Mucosa of rectum (tissue), 2 donors: ENCODE results near the gene ESF1.

Source experiments
- H3K27ac ChIP-seq, 2 donors: one replicate each; pipeline ENCODE4 v1.7.0; 2013; ENCODE audit warnings: inconsistent platforms in 2 of 2, low read depth in 2 of 2, low read length in 2 of 2
- H3K27me3 ChIP-seq, 2 donors: one replicate each; pipeline ENCODE4 v1.7.0; 2013; ENCODE audit warnings: low read length in 2 of 2; ENCODE audit not compliant: control insufficient read depth in 2 of 2, insufficient read depth in 2 of 2
- H3K36me3 ChIP-seq, 2 donors: one replicate each; pipeline ENCODE4 v1.7.0; 2013; ENCODE audit warnings: low read length in 2 of 2; ENCODE audit not compliant: control insufficient read depth in 2 of 2, insufficient read depth in 2 of 2
- H3K4me1 ChIP-seq, 2 donors: one replicate each; pipeline ENCODE4 v1.7.0; 2013; ENCODE audit warnings: low read length in 2 of 2, mild to moderate bottlenecking in 1 of 2; ENCODE audit not compliant: control insufficient read depth in 2 of 2, insufficient read depth in 2 of 2
- H3K4me3 ChIP-seq, 2 donors: one replicate each; pipeline ENCODE4 v1.7.0; 2013; ENCODE audit warnings: low read length in 2 of 2
- H3K9ac ChIP-seq, 2 donors: one replicate each; pipeline ENCODE4 v1.7.0; 2013; ENCODE audit warnings: low read length in 2 of 2, low read depth in 1 of 2, mild to moderate bottlenecking in 1 of 2
- H3K9me3 ChIP-seq, 2 donors: one replicate each; pipeline ENCODE4 v1.7.0; 2013; ENCODE audit warnings: low read length in 2 of 2; ENCODE audit not compliant: control insufficient read depth in 2 of 2
- donor health status: healthy.
- donor health status: Normal muscosa, but diverticular disease.

Gene ESF1

GRCh38 chr20:13784893-13785715 lies at the start of gene ESF1, which contains the start of gene NDUFAF5:
TSS of gene ESF1 (minus strand) at chr20:13784919. CDS start at chr20:13783140, 1,779 bp downstream.
TSS of gene NDUFAF5 (plus strand) at chr20:13785028. CDS start at chr20:13785069, 41 bp downstream.
- Histone ChIP-seq H3K9ac (peak within 1 kb of the TSS; percentile 87 to 97), H3K4me3 (peak within 1 kb of the TSS; percentile 85 to 98), H3K27ac (peak within 1 kb of the TSS; percentile 93 to 95), H3K9me3 (no peaks in the 10 kb centered on the region), H3K4me1 (peaks cover 11 to 13% of the 10 kb centered on the region in 2 donors), H3K36me3 (peaks cover 18 to 22% of the 10 kb centered on the region in 2 donors), H3K27me3 (no peaks in the 10 kb centered on the region)

- H3K4me1 ChIP-seq: no peaks in the 10 kb centered on the region
- H3K9me3 ChIP-seq: no peaks in the 10 kb centered on the region
- no peak overlapping the region for H3K4me3 ChIP-seq
- H3K27me3 ChIP-seq: no peaks in the 10 kb centered on the region
- no peak overlapping the region for H3K27ac ChIP-seq
- no peaks in the 10 kb centered on the region for H3K36me3 ChIP-seq
- H3K9ac ChIP-seq: no peak overlapping the region
These were observed 46.8 kb upstream of the ESF1 start for GRCh38 chr20:13831476-13831875.

- H3K4me1 ChIP-seq: no peaks in the 10 kb centered on the region
- H3K27me3 ChIP-seq: no peaks in the 10 kb centered on the region
- no peak overlapping the region for H3K9ac ChIP-seq
- H3K4me3 ChIP-seq: no peak overlapping the region
- H3K27ac ChIP-seq: no peak overlapping the region
- no peaks in the 10 kb centered on the region for H3K9me3 ChIP-seq
- no peaks in the 10 kb centered on the region for H3K36me3 ChIP-seq
These were observed 40.7 kb upstream of the ESF1 start for GRCh38 chr20:13825465-13825864.

- H3K27ac ChIP-seq: no peak overlapping the region
- no peak overlapping the region for H3K4me3 ChIP-seq
- no peaks in the 10 kb centered on the region for H3K4me1 ChIP-seq
- H3K36me3 ChIP-seq: no peaks in the 10 kb centered on the region
- no peak overlapping the region for H3K9ac ChIP-seq
- no peaks in the 10 kb centered on the region for H3K9me3 ChIP-seq
- no peaks in the 10 kb centered on the region for H3K27me3 ChIP-seq
These were observed 39.7 kb upstream of the ESF1 start for GRCh38 chr20:13824459-13824858.

GRCh38 chr20:13822459-13822858 lies 37.7 kb upstream of the ESF1 start:
- Histone ChIP-seq H3K4me3 (no peak overlapping the region), H3K36me3 (peaks cover 6 to 9% of the 10 kb centered on the region in 2 donors), H3K9ac (no peak overlapping the region), H3K27ac (no peak overlapping the region), H3K4me1 (no peaks in the 10 kb centered on the region), H3K27me3 (no peaks in the 10 kb centered on the region), H3K9me3 (no peaks in the 10 kb centered on the region)

GRCh38 chr20:13821876-13822275 lies 37.2 kb upstream of the ESF1 start:
- Histone ChIP-seq H3K27me3 (no peaks in the 10 kb centered on the region), H3K4me3 (no peak overlapping the region), H3K36me3 (peaks cover 9 to 15% of the 10 kb centered on the region in 2 donors), H3K9me3 (no peaks in the 10 kb centered on the region), H3K4me1 (no peaks in the 10 kb centered on the region), H3K27ac (no peak overlapping the region), H3K9ac (no peak overlapping the region)

- no peak overlapping the region for H3K9ac ChIP-seq
These were observed 35.3 kb upstream of the ESF1 start for GRCh38 chr20:13819885-13820645.

GRCh38 chr20:13817342-13817741 lies 32.6 kb upstream of the ESF1 start:
- Histone ChIP-seq H3K4me3 (no peak overlapping the region), H3K27me3 (no peaks in the 10 kb centered on the region), H3K4me1 (no peaks in the 10 kb centered on the region), H3K27ac (no peak overlapping the region), H3K9ac (no peak overlapping the region), H3K9me3 (no peaks in the 10 kb centered on the region), H3K36me3 (peaks cover 39 to 54% of the 10 kb centered on the region in 2 donors)

More at GRCh38 chr20:13819885-13820645, 35.3 kb upstream of the ESF1 start:
- H3K27me3 ChIP-seq: no peaks in the 10 kb centered on the region
- H3K27ac ChIP-seq: no peak overlapping the region
- no peaks in the 10 kb centered on the region for H3K9me3 ChIP-seq
- H3K4me3 ChIP-seq: no peak overlapping the region
- H3K4me1 ChIP-seq: no peaks in the 10 kb centered on the region
- H3K36me3 ChIP-seq: peaks cover 23 to 29% of the 10 kb centered on the region in 2 donors

- H3K9ac ChIP-seq: no peak overlapping the region
- no peaks in the 10 kb centered on the region for H3K4me1 ChIP-seq
- no peak overlapping the region for H3K4me3 ChIP-seq
- no peak overlapping the region for H3K27ac ChIP-seq
- no peaks in the 10 kb centered on the region for H3K27me3 ChIP-seq
- H3K36me3 ChIP-seq: peaks cover 44 to 60% of the 10 kb centered on the region in 2 donors
- no peaks in the 10 kb centered on the region for H3K9me3 ChIP-seq
These were observed 32.0 kb upstream of the ESF1 start for GRCh38 chr20:13816757-13817156.

- Histone ChIP-seq H3K4me1 (no peaks in the 10 kb centered on the region), H3K27ac (no peak overlapping the region), H3K4me3 (no peak overlapping the region), H3K9me3 (no peaks in the 10 kb centered on the region), H3K9ac (no peak overlapping the region), H3K36me3 (peaks cover 61 to 80% of the 10 kb centered on the region in 2 donors), H3K27me3 (no peaks in the 10 kb centered on the region)
These were observed 30.0 kb upstream of the ESF1 start for GRCh38 chr20:13814672-13815071.
